Medulla oblongata (tissue), 1 donor: ENCODE data around the gene CDC25A.

ENCODE experiments used
- DNase-seq: peaks from one replicate; pipeline ENCODE4 v3.0.0-alpha.2; 2015; ENCODE audit errors: extremely low spot score

CDC25A gene

DNA sequence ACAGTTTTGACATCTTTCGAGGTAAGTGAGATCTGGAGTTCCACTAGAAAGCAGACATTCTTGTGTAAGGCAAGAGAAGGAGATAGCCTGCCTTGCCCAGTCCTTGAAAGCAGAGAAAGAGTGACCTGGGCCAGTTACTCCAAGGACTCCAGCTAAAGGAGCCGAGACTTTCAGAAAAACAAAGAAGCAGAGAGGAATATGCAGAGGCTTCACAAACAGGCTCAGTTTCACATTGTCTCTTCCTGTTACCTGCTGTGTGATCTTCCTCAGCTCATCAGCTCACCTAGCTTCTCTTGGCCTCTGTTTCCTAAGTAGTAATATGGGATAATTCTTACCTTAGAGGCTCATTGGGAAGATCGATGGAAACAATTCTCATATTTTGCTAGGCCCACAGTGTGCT lies 81.0 kb downstream of the CDC25A start:
- no peak for DNase-seq
